Osteoblast (primary cell): ENCODE measurements around the gene MRPL50. TPM values are rescaled to one million over a fixed set of nuclear protein-coding genes. Genes with fewer than 3 reads are reported as not detected.

Source experiments
- DNase-seq: peaks from one replicate; pipeline ENCODE4 v3.0.0; 2011; ENCODE audit warnings: low spot score, mixed read lengths; ENCODE audit not compliant: insufficient read length; ENCODE audit errors: missing footprints
- H2AFZ ChIP-seq: 2 replicates; pipeline ENCODE4 v1.6.0; 2011; ENCODE audit warnings: mild to moderate bottlenecking, low read length
- H3K27ac ChIP-seq: 2 replicates; pipeline ENCODE4 v1.5.1; 2011; ENCODE audit warnings: mild to moderate bottlenecking, low read depth, low read length, moderate library complexity
- H3K27me3 ChIP-seq: 2 replicates; pipeline ENCODE4 v1.6.0; 2012; ENCODE audit warnings: mild to moderate bottlenecking, control low read depth, inconsistent platforms, low read length, moderate library complexity; ENCODE audit not compliant: insufficient read depth
- H3K36me3 ChIP-seq: 2 replicates; pipeline ENCODE4 v1.5.1; 2011; ENCODE audit warnings: mild to moderate bottlenecking, low read length, control low read depth, moderate library complexity; ENCODE audit not compliant: insufficient read depth
- H3K4me1 ChIP-seq: 2 replicates; pipeline ENCODE4 v1.5.1; 2011; ENCODE audit warnings: mild to moderate bottlenecking, low read length, control low read depth, moderate library complexity; ENCODE audit not compliant: insufficient read depth
- H3K4me2 ChIP-seq: 2 replicates; pipeline ENCODE4 v1.6.0; 2011; ENCODE audit warnings: mild to moderate bottlenecking, low read length; ENCODE audit not compliant: insufficient read depth
- H3K4me3 ChIP-seq: fragments of 200-600 bp; sonication (generic); 3 replicates; pipeline ENCODE4 v1.5.1; 2012; ENCODE audit warnings: mild to moderate bottlenecking, low read length, inconsistent platforms; ENCODE audit not compliant: insufficient read depth
- H3K79me2 ChIP-seq: 2 replicates; pipeline ENCODE4 v1.6.0; 2012; ENCODE audit warnings: mild to moderate bottlenecking, low read length, control low read depth, inconsistent platforms; ENCODE audit not compliant: insufficient read depth
- H3K9me3 ChIP-seq: 2 replicates; pipeline ENCODE4 v1.5.1; 2011; ENCODE audit warnings: low read depth, low read length, control low read depth
- H4K20me1 ChIP-seq: 2 replicates; pipeline ENCODE4 v1.6.0; 2012; ENCODE audit warnings: mild to moderate bottlenecking, low read length, control low read depth; ENCODE audit not compliant: insufficient read depth
- total RNA-seq: library from RNA; depleted of rRNA; stranded (reverse); fragments of >200 nt; gene quantifications from 2 replicates; pipeline ENCODE4 v1.2.3, GENCODE V29; 2012
- TF ChIP-seq, protein P1 (sequence below): IDR thresholded peaks from 2 replicates; pipeline ENCODE4 v1.5.1; 2011; ENCODE audit warnings: mild to moderate bottlenecking, low read depth, low read length, moderate library complexity; ENCODE audit errors: extremely low read depth

MRPL50 gene
- total RNA-seq, 1 donor = 12.3 TPM

DNA sequence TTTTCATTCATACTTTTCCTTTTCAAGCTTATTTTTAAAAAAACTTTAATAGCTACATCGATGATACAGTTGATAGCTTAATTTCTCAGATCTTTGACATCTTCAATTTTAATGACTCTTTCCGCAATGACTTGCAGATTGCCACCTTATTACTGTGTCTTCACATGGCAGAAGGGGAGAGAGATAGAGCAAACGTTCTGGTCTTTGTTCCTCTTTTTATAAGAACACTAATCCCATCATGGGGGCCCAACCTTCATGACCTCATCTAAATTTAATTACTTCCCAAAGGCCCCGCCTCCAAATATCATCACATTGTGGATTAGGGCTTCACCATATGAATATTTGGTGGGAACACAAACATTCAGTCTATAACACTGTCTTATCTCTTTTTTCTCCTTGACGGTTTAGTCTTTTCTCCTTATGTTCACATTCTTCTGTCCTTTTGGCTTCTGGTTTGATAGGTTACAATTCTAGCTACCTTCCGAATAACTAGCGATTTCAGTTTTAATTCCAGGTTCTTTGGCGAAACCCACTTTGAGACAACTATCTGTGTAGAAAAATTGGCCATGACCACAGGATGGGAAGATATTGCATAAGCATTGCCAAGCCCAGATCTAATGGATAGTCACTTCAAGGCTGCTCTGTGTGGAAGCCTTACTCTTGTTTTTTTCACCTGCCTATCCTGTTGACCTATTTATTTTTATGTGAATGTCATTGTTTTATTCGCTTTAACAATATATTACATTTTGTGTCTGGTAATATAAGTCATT, 5.3 kb upstream of the MRPL50 start:
- Histone ChIP-seq H3K4me3 (no peak overlapping the region), H2AFZ (no peak overlapping the region), H3K27ac (no peak overlapping the region), H3K9me3 (peaks cover 22% of the 10 kb centered on the region), H3K4me1 (peaks cover 10% of the 10 kb centered on the region), H3K36me3 (peaks cover 86% of the 10 kb centered on the region), H3K79me2 (peaks cover 37% of the 10 kb centered on the region), H4K20me1 (no peaks in the 10 kb centered on the region), H3K4me2 (no peak overlapping the region), H3K27me3 (no peaks in the 10 kb centered on the region)
- TF ChIP-seq, protein P1, sequence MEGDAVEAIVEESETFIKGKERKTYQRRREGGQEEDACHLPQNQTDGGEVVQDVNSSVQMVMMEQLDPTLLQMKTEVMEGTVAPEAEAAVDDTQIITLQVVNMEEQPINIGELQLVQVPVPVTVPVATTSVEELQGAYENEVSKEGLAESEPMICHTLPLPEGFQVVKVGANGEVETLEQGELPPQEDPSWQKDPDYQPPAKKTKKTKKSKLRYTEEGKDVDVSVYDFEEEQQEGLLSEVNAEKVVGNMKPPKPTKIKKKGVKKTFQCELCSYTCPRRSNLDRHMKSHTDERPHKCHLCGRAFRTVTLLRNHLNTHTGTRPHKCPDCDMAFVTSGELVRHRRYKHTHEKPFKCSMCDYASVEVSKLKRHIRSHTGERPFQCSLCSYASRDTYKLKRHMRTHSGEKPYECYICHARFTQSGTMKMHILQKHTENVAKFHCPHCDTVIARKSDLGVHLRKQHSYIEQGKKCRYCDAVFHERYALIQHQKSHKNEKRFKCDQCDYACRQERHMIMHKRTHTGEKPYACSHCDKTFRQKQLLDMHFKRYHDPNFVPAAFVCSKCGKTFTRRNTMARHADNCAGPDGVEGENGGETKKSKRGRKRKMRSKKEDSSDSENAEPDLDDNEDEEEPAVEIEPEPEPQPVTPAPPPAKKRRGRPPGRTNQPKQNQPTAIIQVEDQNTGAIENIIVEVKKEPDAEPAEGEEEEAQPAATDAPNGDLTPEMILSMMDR = no peak
- no peak for DNase-seq

DNA sequence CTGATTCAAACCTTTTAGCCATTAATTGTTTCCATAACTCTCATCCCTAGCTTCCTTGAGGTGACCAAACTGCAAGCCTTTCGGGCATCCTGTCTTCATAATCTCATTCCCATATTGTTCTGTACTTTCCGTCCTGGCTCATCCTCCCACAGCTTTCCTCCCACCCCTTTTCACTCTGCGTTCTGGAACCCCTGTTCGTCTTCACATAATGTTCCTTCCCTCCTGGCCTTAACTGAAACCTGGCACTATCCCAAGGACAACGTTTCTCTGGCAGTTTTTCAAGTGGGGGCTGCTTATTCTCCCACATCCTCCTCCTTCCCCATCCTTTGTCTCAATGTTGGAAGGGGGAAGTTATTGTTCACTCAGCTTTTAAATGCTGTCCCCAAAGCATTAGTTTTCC, 1.7 kb upstream of the MRPL50 start:
- Histone ChIP-seq H3K4me1 (peaks cover 16% of the 10 kb centered on the region), H2AFZ (no peak overlapping the region), H3K4me3 (peak overlapping the region; percentile 95), H3K9me3 (peaks cover 4% of the 10 kb centered on the region), H3K36me3 (peaks cover 51% of the 10 kb centered on the region), H3K27ac (no peak overlapping the region), H3K27me3 (no peaks in the 10 kb centered on the region), H4K20me1 (no peaks in the 10 kb centered on the region), H3K4me2 (peak overlapping the region; percentile 95), H3K79me2 (peaks cover 70% of the 10 kb centered on the region)
- TF ChIP-seq, protein P1 = no peak
- no peak for DNase-seq

GRCh38 chr9:101399643-101399970, 1.2 kb upstream of the MRPL50 start:
- H3K4me2 ChIP-seq = peak overlapping the region; percentile 95
- peaks cover 45% of the 10 kb centered on the region for H3K36me3 ChIP-seq
- no peaks in the 10 kb centered on the region for H3K27me3 ChIP-seq
- H2AFZ ChIP-seq = no peak overlapping the region
- TF ChIP-seq, protein P1 = no peak
- DNase-seq = no peak
- peak overlapping the region; percentile 81 for H3K27ac ChIP-seq
- H3K4me1 ChIP-seq = peaks cover 16% of the 10 kb centered on the region
- peak overlapping the region; percentile 95 for H3K4me3 ChIP-seq
- peaks cover 75% of the 10 kb centered on the region for H3K79me2 ChIP-seq
- H4K20me1 ChIP-seq = peaks cover 2% of the 10 kb centered on the region
- no peaks in the 10 kb centered on the region for H3K9me3 ChIP-seq

DNA sequence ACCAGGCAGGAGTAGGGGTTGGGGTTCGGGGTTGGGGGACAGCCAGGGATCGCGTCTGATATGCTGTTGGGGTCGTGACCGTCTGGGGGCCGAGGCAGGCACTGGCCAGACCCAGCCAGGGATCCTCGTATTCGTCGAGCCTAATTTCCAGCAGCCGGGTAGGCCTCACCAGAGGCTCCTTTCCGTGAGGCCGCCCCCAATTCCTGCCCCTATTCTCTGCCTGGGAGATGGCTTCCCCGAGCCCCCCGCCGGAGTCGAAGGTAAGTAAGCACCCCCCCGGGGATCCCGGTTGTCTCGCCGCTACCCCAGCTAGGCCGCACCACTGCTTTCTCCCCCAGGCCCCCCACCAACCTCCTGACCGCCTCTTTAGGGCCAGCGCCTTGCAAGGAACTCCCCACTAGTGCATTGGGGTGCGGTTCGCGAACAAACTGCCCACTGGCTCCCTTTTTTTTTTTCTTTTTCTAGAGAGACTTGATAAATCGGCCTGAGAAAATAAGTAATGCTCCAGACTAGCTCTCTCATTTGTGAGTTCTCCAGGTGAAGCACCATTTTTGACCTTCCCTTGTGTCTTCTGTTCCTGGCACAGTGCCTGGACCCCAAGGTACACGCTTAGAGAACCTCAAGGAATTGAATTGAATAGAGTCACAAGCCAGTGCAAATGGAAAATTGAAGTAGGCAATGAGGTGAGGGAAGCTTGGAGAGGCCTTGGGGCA, 668 bp upstream of the MRPL50 start:
- TF ChIP-seq, protein P1 = no peak
- Histone ChIP-seq H3K9me3 (no peaks in the 10 kb centered on the region), H3K4me3 (peak overlapping the region; percentile 95), H3K27ac (peak overlapping the region; percentile 81), H3K4me1 (peaks cover 16% of the 10 kb centered on the region), H4K20me1 (peaks cover 5% of the 10 kb centered on the region), H3K27me3 (no peaks in the 10 kb centered on the region), H3K79me2 (peaks cover 80% of the 10 kb centered on the region), H3K36me3 (peaks cover 41% of the 10 kb centered on the region), H2AFZ (peak overlapping the region; percentile 83), H3K4me2 (peak overlapping the region; percentile 95)
- peak; percentile 63 for DNase-seq
